ENCODE results near the gene USHBP1. TPM values are rescaled to one million over a fixed set of nuclear protein-coding genes. Genes with fewer than 3 reads are reported as not detected.

Gene USHBP1
- total RNA-seq, 1 donor from 2014 or later: not detected

DNA sequence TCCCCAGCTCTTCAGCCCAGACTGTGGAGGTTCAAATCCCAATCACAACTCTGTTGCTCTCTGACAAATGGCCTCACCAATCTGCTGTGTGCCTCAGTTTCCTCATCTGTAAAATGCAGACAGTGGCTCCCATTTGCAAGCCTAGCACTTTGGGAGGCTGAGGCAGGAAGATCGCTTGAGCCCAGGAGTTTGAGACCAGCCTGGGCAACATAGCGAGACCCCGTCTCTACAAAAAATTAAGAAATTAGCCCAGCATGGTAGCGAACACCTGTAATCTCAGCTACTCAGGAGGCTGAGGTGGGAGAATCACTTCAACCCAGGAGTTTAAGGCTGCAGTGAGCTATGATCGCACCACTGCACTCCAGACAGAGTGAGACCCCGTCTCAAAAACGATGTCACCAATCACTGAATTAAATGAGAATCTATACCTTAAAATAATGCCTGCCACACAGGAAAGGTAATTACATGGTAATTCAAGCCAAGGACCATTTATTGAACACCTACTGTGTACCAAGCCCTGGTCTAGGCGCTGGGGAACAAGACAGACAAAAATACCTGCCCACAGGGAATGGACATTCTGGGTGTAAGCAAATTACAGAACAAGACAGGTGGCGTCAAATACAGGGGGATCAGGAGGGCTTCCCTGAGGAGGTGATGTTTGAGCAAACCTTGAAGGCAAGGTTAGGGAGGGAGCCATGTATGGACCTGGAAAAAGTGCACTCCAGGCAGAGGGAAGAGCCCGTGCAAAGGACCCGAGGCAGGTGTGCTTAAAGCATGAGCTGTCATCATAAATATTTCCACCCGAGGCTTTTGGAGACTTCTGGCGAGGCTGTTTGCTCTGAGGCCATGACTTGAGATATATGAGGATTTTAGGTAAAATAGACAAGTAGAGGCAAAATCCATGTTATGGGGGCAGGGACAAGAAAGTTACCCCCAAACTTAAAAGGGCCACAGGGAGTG lies 26.5 kb downstream of the USHBP1 start:
- peaks cover 9% of the 10 kb centered on the region for H3K36me3 Mint-ChIP-seq (ENCODE audit: unreplicated experiment)

DNA sequence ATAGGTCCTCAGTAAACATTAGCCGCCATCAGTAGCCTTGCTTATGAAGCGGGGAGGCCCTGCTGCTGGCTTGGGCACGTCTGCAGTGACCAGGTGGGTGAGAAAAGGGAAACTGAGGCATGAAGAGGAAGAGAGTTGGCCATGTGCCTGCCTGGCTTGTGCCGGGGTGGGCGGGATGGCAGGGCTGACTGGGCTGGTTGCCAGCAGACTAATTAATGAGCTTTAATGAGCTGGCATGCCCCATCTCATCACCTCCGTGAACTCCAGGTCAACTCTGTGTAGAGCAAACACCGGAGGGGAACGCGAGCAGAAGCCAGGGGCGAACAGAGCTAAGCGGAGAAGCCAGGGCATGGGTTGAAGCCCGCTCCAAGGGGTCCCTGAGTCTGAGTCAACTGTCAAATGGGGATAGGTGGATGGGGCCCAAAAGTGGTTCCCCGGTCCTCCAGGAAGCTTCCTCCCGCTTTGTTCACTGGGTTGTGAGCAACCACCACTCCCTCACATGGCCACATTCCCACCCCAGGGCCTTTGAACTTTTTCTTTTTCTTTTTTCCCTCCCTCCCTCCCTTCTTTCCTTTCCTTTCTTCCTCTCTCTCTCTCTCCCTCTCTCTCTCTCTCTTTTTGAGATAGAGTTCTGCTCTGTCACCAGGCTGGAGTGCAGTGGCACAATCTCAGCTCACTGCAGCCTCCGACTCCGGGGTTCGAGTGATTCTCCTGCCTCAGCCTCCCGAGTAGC lies 27.6 kb downstream of the USHBP1 start:
- no peak overlapping the region for H3K27ac Mint-ChIP-seq (ENCODE audit: unreplicated experiment)
- no peak for TF ChIP-seq CTCF (IDR thresholded peaks at IDR 0.05)
- no peak overlapping the region for H3K4me3 Mint-ChIP-seq (ENCODE audit: unreplicated experiment)
- peaks cover 25% of the 10 kb centered on the region for H3K4me1 Mint-ChIP-seq (ENCODE audit: unreplicated experiment)
- DNase-seq (ENCODE audit: extremely low spot score, unreplicated experiment): no peak
- no peaks in the 10 kb centered on the region for H3K9me3 Mint-ChIP-seq (ENCODE audit: unreplicated experiment)
- no peaks in the 10 kb centered on the region for H3K27me3 Mint-ChIP-seq (ENCODE audit: unreplicated experiment)
- H3K36me3 Mint-ChIP-seq (ENCODE audit: unreplicated experiment): peaks cover 14% of the 10 kb centered on the region

More for the DNA sequence above, 26.5 kb downstream of the USHBP1 start:
- no peaks in the 10 kb centered on the region for H3K9me3 Mint-ChIP-seq (ENCODE audit: unreplicated experiment)
- peaks cover 31% of the 10 kb centered on the region for H3K4me1 Mint-ChIP-seq (ENCODE audit: unreplicated experiment)
- no peak for TF ChIP-seq CTCF (IDR thresholded peaks at IDR 0.05)
- peak overlapping the region; percentile 35 for H3K4me3 Mint-ChIP-seq (ENCODE audit: unreplicated experiment)
- no peak overlapping the region for H3K27ac Mint-ChIP-seq (ENCODE audit: unreplicated experiment)
- no peak for DNase-seq (ENCODE audit: extremely low spot score, unreplicated experiment)
- no peaks in the 10 kb centered on the region for H3K27me3 Mint-ChIP-seq (ENCODE audit: unreplicated experiment)

DNA sequence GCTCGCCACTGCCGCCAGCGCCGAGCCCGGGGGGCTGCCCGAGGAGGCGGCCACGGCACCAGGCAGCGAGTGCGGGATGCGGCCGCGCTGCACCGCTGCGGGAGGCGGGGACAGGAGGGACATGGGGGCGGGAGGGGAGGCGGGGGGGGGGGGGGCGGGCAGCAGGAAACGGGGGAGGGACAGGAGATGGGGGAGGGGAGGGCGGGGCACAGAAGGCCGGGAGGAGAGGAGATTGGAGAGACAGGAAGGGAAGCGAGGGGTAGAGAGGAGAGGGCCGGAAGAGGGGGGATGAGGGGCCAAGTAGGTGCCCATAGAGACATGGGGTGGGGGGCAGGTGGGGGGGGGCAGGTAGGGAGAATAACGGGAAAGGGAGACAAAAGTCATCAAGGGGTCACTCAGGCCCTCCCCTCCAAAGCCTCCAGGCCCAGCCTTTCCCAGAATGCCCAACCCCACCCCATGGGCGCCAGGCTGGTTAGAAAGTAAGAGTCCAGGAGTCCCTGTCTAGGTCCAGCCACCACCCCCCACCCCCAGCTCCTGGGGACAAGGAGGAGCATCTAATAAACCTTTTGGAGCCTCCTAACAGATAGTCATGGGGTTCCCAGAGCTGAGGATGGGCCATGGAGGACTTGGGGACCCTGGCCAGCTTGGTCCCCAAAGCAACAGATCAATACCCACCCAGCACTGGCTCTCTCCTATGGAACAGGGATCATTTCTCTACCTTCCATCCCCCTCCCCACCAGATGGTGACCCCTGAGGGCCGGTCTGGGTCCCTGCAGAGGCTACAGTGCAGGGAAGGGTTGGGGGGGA lies 28.4 kb downstream of the USHBP1 start:
- Mint-ChIP-seq H3K36me3 (ENCODE audit: unreplicated experiment) (peaks cover 16% of the 10 kb centered on the region), H3K4me1 (ENCODE audit: unreplicated experiment) (peaks cover 18% of the 10 kb centered on the region), H3K9me3 (ENCODE audit: unreplicated experiment) (no peaks in the 10 kb centered on the region), H3K27me3 (ENCODE audit: unreplicated experiment) (no peaks in the 10 kb centered on the region), H3K4me3 (ENCODE audit: unreplicated experiment) (peak overlapping the region; percentile 26), H3K27ac (ENCODE audit: unreplicated experiment) (peak overlapping the region; percentile 34)
- no peak for DNase-seq (ENCODE audit: extremely low spot score, unreplicated experiment)
- no peak for TF ChIP-seq CTCF (IDR thresholded peaks at IDR 0.05)

DNA sequence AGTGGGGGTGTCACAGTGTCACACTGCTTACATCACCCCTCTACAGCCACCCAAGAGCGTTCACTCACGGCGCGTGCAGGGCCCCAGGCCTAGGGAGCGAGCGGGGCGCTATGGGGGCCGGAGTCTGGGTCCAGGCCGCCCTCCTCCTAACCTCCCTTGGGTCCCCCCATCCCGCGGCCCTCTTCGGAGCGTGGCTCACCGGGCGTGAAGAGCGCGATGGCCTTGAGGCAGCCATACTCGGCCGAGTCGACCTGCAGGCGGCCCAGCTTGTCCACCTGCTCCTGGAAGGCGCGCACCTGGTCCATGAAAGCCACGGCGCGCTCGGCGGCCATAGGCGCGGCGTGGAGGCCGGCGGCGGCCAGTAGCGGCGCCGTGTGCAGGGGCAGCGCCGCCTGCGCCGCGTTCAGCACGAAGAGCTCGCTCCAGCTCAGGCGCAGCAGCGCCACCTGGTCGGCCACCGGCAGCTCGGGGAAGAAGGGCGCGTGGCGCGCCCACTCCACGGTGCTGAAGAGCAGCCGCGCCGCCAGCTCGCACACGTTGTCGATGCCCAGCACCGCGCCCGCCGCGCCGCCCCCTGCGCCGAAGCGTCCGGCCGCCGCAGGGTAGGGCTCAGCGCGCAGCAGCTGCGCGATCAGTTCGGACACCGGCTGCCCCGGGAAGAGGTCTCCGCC lies 29.1 kb downstream of the USHBP1 start:
- Mint-ChIP-seq H3K9me3 (ENCODE audit: unreplicated experiment) (no peaks in the 10 kb centered on the region), H3K27me3 (ENCODE audit: unreplicated experiment) (no peaks in the 10 kb centered on the region), H3K27ac (ENCODE audit: unreplicated experiment) (peak overlapping the region; percentile 41), H3K4me3 (ENCODE audit: unreplicated experiment) (peak overlapping the region; percentile 47), H3K4me1 (ENCODE audit: unreplicated experiment) (peaks cover 13% of the 10 kb centered on the region), H3K36me3 (ENCODE audit: unreplicated experiment) (peaks cover 16% of the 10 kb centered on the region)
- TF ChIP-seq CTCF (IDR thresholded peaks at IDR 0.05): peak; percentile 69
- peak; percentile 90 for DNase-seq (ENCODE audit: extremely low spot score, unreplicated experiment)

Measured in osteocyte (in vitro differentiated cells).